ENCODE measurements around the gene CDK5RAP2. TPM values are rescaled to one million over a fixed set of nuclear protein-coding genes. Genes with fewer than 3 reads are reported as not detected.
A peak's percentile ranks its signal among the peaks of the same experiment; 100 is the strongest.
"Not testable (repeated sequence)": the region's sequence is repeated elsewhere in the genome, so short reads cannot be mapped to it uniquely, and the experiment has no call there.

Gene CDK5RAP2
- total RNA-seq (10 to 100 TPM; 54.7 to 93.7 (median 80.8) TPM), polyA plus RNA-seq (10 to 100 TPM; 19.5 to 32.2 (median 32.2) TPM)
- long read RNA-seq, donor 1, full-length matches to known transcripts, result 4 of 4 reads
- long read RNA-seq, donor 1, partial matches to known transcripts, result 0 of 4 reads
- long read RNA-seq, donor 1, other reads (novel, unspliced or antisense), result 0 of 4 reads
- long read RNA-seq, donor 2, partial matches to known transcripts, result 0 of 3 reads
- long read RNA-seq, donor 2, other reads (novel, unspliced or antisense), result 0 of 3 reads

DNA sequence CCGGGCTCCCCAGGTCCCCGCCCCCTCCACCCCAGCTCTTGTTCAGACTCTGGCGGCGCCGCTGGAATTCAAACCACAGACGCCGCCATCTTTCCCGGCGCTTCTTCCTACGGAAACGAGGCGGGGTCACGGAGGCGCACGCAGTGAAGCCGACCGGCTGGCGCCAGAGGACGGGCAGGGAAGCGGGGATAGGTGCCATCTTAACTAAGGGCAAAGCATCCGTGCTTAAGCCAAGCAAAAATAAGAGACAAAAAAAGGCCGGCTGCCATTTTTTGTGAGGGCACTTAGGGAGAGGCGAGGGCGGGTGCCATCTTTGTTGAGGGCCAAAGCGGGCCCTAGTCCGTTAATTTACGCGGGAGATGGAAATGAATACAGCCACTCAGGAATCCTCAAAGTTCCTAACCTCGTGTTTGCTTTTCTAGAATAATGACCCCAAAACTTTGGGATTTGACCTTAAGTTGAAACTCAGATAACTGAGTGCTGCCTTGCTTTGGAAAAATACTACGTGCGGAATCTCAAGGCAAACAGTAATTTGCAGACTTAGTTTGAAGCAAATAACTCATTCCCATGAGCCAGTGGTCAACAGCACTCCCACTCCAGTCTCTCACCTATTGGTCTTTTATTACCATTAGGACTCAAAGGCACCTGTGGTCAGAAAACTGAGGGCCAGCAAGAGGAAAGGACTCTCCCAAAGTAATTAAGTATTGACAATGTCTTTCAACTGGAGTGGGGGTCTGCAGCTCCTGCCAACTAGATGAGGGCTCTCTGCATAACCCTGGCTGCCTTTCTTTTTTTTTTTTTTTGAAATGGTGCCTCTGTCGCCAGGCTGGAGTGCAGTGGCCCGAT is at the start of gene CDK5RAP2:
TSS of gene CDK5RAP2 (minus strand) at position 117 of the 846 bp plus-strand sequence. CDS start 189 bp downstream, outside the sequence.
- WGBS, 5 donors, result 12% methylated on average over 31 to 33 of the region's 33 CpGs

DNA sequence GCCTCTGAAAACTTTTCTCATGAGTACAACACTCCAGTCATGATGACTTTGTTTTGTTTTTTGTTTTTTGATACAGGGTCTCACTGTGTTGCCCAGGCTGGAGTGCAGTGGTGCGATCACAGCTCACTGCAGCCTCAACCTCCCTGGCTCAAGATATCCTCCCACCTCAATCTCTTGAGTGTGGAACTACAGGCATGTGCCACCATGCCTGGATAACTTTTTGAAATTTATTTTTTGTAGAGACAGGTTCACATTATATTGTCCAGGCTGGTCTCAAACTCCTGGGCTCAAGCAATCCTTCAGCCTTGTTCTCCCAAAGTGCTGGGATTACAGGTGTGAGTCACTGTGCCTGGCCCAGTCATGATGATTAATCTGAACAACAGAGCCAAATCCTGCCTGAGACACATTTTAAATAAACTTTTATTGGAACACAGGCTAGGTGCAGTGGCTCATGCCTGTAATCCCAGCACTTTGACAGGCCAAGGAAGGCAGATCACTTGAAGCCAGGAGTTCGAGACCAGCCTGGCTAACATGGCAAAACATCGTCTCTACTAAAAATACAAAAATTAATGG is 49.0 kb upstream of the CDK5RAP2 start:
- intact Hi-C loops (cut with DNase I; ENCODE audit: low total_unique reads); H3K36me3 ChIP-seq; H3K27me3 ChIP-seq (replicated peaks in 1 of 7); H3K9me3 ChIP-seq; H3K4me3 ChIP-seq; H3K27ac ChIP-seq; DNase-seq: not testable (repeated sequence)
- WGBS, 5 donors, result 95 to 100% (median 98%) methylated on average over 3 of the region's 3 CpGs
- peaks cover 0 to 19% (median 3%) of the 10 kb centered on the region in 6 donors for H3K4me1 ChIP-seq

More for the DNA sequence above, at the start of gene CDK5RAP2:
- Histone ChIP-seq H3K4me3 (peak within 1 kb of the TSS; percentile 65 to 99 (median 90)), H3K27me3 (replicated peaks in 1 of 7) (no peaks in the 10 kb centered on the region), H3K4me1 (peaks cover 16 to 60% (median 36%) of the 10 kb centered on the region in 6 donors), H3K9me3 (no peaks in the 10 kb centered on the region), H3K36me3 (peaks cover 0 to 11% (median 0%) of the 10 kb centered on the region in 6 donors), H3K27ac (peak within 1 kb of the TSS; percentile 33 to 89 (median 80))
- intact Hi-C loops (cut with DNase I; ENCODE audit: low total_unique reads), result no loop called here
- DNase-seq, result peak; percentile 98
- peak; percentile 91 to 94 (median 91) for TF ChIP-seq POLR2AphosphoS5 (IDR thresholded peaks at IDR 0.05)
- TF ChIP-seq, protein P1, sequence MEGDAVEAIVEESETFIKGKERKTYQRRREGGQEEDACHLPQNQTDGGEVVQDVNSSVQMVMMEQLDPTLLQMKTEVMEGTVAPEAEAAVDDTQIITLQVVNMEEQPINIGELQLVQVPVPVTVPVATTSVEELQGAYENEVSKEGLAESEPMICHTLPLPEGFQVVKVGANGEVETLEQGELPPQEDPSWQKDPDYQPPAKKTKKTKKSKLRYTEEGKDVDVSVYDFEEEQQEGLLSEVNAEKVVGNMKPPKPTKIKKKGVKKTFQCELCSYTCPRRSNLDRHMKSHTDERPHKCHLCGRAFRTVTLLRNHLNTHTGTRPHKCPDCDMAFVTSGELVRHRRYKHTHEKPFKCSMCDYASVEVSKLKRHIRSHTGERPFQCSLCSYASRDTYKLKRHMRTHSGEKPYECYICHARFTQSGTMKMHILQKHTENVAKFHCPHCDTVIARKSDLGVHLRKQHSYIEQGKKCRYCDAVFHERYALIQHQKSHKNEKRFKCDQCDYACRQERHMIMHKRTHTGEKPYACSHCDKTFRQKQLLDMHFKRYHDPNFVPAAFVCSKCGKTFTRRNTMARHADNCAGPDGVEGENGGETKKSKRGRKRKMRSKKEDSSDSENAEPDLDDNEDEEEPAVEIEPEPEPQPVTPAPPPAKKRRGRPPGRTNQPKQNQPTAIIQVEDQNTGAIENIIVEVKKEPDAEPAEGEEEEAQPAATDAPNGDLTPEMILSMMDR (IDR thresholded peaks at IDR 0.05 in 8 of 11, conservative IDR thresholded peaks at IDR 0.05 in 3 of 11), result peak in 1 of 11 experiments; percentile 3
- no peak for TF ChIP-seq POLR2A (IDR thresholded peaks at IDR 0.05)

DNA sequence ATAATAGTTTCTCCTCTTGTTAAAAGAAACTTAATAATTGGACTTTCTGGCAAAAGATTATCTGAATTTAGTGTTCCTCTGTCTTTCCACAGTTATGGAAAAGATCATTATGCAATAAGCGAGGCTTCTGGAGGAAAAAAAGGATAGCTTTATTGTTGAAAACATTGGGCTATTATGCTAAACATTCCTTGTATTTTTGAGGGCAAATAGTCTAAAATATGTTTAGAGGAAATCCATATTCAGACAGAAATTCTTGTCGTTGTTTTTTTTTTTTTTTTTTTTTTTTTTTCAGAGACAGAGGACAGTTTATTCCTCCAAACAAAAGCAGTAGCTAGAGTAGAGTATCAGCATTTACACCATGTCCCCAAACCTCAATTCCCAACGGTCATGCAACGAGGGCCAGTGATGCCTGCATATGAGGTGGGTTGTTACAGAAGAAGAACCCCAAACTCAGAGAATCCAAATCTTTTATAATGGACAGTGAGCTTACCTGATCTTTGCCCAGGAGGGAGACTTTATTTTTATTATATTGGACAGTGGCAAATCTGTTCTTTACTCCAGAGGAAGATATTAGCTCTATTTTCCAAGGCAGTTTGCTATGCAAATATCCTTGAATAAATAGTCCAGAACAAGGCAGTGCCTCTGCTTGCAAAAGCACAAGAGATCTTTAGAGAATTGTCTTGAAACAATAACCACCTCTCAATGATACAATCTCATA is 48.4 kb upstream of the CDK5RAP2 start:
- Histone ChIP-seq H3K4me3 (no peak overlapping the region), H3K27me3 (replicated peaks in 1 of 7) (no peaks in the 10 kb centered on the region), H3K27ac (no peak overlapping the region), H3K36me3 (no peaks in the 10 kb centered on the region), H3K4me1 (peaks cover 0 to 19% (median 3%) of the 10 kb centered on the region in 6 donors), H3K9me3 (no peaks in the 10 kb centered on the region)
- no peak for DNase-seq
- TF ChIP-seq, protein P1 (IDR thresholded peaks at IDR 0.05 in 8 of 11, conservative IDR thresholded peaks at IDR 0.05 in 3 of 11), result no peak
- no peak for TF ChIP-seq POLR2A (IDR thresholded peaks at IDR 0.05)
- no peak for TF ChIP-seq POLR2AphosphoS5 (IDR thresholded peaks at IDR 0.05)
- intact Hi-C loops (cut with DNase I; ENCODE audit: low total_unique reads), result no loop called here
- 73 to 89% (median 84%) methylated on average over 4 of the region's 4 CpGs for WGBS, 5 donors

DNA sequence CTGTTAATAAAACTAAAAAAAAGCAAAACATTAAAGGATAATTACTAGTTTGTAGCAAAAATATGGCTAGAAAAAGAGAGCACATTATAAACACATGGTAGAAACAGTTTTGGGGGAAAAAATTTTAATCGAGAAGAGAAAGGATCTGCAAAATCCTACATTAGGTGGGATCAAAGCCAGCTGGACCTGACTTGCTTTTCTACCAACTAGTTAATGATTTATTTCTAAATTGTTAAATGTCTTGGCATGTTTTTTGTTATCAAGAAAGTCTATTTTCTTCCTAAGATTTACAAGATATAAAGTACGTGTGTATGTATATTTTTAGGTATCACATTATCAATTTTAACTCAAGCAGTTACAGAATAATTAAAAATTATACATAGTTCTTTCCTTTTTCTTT is 47.1 kb upstream of the CDK5RAP2 start:
- H3K4me3 ChIP-seq, result no peak overlapping the region
- peaks cover 0 to 7% (median 0%) of the 10 kb centered on the region in 6 donors for H3K36me3 ChIP-seq
- H3K4me1 ChIP-seq, result peaks cover 0 to 19% (median 3%) of the 10 kb centered on the region in 6 donors
- no peaks in the 10 kb centered on the region for H3K9me3 ChIP-seq
- H3K27me3 ChIP-seq (replicated peaks in 1 of 7), result no peaks in the 10 kb centered on the region
- intact Hi-C loops (cut with DNase I; ENCODE audit: low total_unique reads), result no loop called here
- WGBS, 5 donors, result 87 to 95% (median 89%) methylated on average over 2 of the region's 2 CpGs
- TF ChIP-seq, protein P1 (IDR thresholded peaks at IDR 0.05 in 8 of 11, conservative IDR thresholded peaks at IDR 0.05 in 3 of 11), result no peak
- TF ChIP-seq POLR2AphosphoS5 (IDR thresholded peaks at IDR 0.05) (no peak), POLR2A (IDR thresholded peaks at IDR 0.05) (no peak)
- DNase-seq, result no peak
- H3K27ac ChIP-seq, result no peak overlapping the region

All from spleen (tissue), 13 donors.